Osteocyte (in vitro differentiated cells): ENCODE data around the gene CXXC5. TPM values are rescaled to one million over a fixed set of nuclear protein-coding genes. Genes with fewer than 3 reads are reported as not detected.

Source experiments
- DNase-seq: peaks from one replicate; pipeline ENCODE4 v3.0.0; 2021; ENCODE audit warnings: mixed read lengths; ENCODE audit not compliant: unreplicated experiment; ENCODE audit errors: extremely low spot score
- H3K27ac Mint-ChIP-seq: one replicate; pipeline ENCODE4 v1.8.0; 2021; ENCODE audit warnings: mild to moderate bottlenecking, mixed read lengths; ENCODE audit not compliant: unreplicated experiment
- H3K27me3 Mint-ChIP-seq: one replicate; pipeline ENCODE4 v1.8.0; 2021; ENCODE audit warnings: mixed read lengths; ENCODE audit not compliant: unreplicated experiment
- H3K36me3 Mint-ChIP-seq: one replicate; pipeline ENCODE4 v1.8.0; 2021; ENCODE audit warnings: mixed read lengths; ENCODE audit not compliant: unreplicated experiment
- H3K4me1 Mint-ChIP-seq: one replicate; pipeline ENCODE4 v1.8.0; 2021; ENCODE audit warnings: mixed read lengths; ENCODE audit not compliant: unreplicated experiment
- H3K4me3 Mint-ChIP-seq: one replicate; pipeline ENCODE4 v1.8.0; 2021; ENCODE audit warnings: mild to moderate bottlenecking, moderate library complexity, mixed read lengths; ENCODE audit not compliant: unreplicated experiment
- H3K9me3 Mint-ChIP-seq: one replicate; pipeline ENCODE4 v1.8.0; 2021; ENCODE audit warnings: mixed read lengths; ENCODE audit not compliant: unreplicated experiment
- CTCF ChIP-seq: fragments of 200-600 bp; sonication (generic); IDR thresholded peaks from 2 replicates; pipeline ENCODE4 v1.5.0; 2021; ENCODE audit warnings: antibody characterized with exemption, mild to moderate bottlenecking, moderate library complexity
- total RNA-seq: library from RNA; stranded (reverse); gene quantifications from 2 replicates; pipeline ENCODE4 v1.2.1, GENCODE V29; 2021

CXXC5 gene
- total RNA-seq, 1 donor from 2014 or later: 259 TPM

- Mint-ChIP-seq H3K9me3 (no peaks in the 10 kb centered on the region), H3K27ac (peak overlapping the region; percentile 99), H3K36me3 (no peaks in the 10 kb centered on the region), H3K4me3 (no peak overlapping the region), H3K4me1 (peaks cover 91% of the 10 kb centered on the region), H3K27me3 (no peaks in the 10 kb centered on the region)
- no peak for DNase-seq
- TF ChIP-seq CTCF: no peak
Measured at GRCh38 chr5:139694556-139695177, 46.5 kb downstream of the CXXC5 start.

- Mint-ChIP-seq H3K27me3 (no peaks in the 10 kb centered on the region), H3K4me1 (peaks cover 90% of the 10 kb centered on the region), H3K36me3 (no peaks in the 10 kb centered on the region), H3K27ac (peak overlapping the region; percentile 99), H3K4me3 (no peak overlapping the region), H3K9me3 (no peaks in the 10 kb centered on the region)
- no peak for TF ChIP-seq CTCF
- no peak for DNase-seq
Measured at GRCh38 chr5:139695178-139695573, 47.0 kb downstream of the CXXC5 start.

DNA sequence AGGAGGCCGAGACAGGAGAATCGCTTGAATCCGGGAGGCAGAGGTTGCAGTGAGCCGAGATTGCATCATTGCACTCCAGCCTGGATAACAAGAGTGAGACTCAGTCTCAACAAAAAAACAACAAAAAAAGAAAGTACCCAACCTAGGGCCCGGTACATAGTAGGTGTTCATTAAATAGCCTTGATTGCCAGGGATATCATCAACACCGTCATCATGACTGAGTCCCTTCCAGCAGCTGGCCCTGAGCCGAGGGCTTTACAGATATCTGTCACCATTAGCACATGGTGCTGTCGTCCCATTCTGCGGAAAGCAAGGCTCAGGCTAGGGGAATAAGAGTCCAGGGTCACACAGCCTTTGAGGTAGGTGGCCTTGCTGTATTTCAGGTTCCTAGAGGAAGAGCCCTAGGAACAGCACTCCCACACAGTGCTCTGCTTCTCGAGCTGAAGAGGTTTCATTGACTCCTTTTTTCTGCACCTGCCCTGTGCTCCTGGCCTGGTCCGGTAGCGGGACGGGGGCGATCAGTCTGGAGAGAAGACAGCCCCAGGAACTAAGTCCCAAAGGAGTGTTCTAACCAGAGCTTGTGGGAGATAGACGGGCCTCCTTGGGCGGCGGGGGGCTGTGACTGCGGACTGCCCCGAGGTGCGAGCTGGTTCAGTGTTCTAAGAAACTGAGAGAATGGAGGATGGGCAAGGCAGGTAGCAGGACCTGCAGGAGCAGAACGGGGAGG lies 48.2 kb downstream of the CXXC5 start:
- no peak for DNase-seq
- peaks cover 90% of the 10 kb centered on the region for H3K4me1 Mint-ChIP-seq
- H3K36me3 Mint-ChIP-seq: no peaks in the 10 kb centered on the region
- peak overlapping the region; percentile 65 for H3K4me3 Mint-ChIP-seq
- H3K27ac Mint-ChIP-seq: peak overlapping the region; percentile 99
- TF ChIP-seq CTCF: no peak
- no peaks in the 10 kb centered on the region for H3K27me3 Mint-ChIP-seq
- no peaks in the 10 kb centered on the region for H3K9me3 Mint-ChIP-seq

DNA sequence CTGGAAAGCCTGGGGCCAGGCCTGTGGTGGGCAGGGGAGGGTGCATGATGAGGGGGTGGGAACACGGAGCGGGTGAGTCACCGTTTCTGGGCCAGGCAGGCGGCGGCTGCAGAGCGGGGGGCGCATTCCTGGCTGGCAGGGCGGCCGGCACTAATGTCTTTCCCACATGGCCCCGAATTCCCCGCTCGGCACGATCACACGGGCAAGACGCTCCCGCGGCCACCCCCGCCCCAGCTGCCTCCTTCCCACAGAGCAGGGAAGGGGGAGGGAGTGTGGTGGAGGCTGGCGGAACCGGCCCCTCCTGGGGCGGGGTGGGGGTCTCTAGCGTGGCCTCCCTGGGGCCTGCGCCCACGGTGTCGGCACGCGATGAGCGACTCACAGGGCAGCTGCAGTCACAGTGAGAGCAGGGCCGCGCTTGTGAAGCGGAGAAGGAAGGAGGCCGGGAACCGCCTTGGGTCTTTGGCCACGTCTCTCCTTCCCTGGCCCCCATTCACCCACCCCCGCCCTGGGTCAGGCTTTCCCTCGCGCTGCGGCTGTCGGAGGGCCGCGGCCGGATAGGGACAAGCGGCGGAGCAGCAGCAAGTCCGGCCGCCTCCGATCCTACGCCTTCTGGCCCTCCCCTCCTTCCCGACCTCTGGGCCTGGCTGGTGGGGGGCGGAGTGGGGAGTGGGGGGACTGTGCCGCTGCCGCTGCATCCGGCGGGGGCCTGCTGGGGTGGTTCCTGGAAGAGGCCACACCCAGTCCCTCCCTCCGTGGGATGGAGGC lies 48.9 kb downstream of the CXXC5 start:
- Mint-ChIP-seq H3K4me3 (peak overlapping the region; percentile 65), H3K9me3 (no peaks in the 10 kb centered on the region), H3K27ac (peak overlapping the region; percentile 99), H3K36me3 (no peaks in the 10 kb centered on the region), H3K4me1 (peaks cover 86% of the 10 kb centered on the region), H3K27me3 (no peaks in the 10 kb centered on the region)
- no peak for TF ChIP-seq CTCF
- peak; percentile 98 for DNase-seq
